Skin of body (tissue), 2 donors: ENCODE measurements around the gene GNAT2. TPM values are rescaled to one million over a fixed set of nuclear protein-coding genes. Genes with fewer than 3 reads are reported as not detected.
"Not testable (repeated sequence)": the region's sequence is repeated elsewhere in the genome, so short reads cannot be mapped to it uniquely, and the experiment has no call there.

ENCODE experiments used
- DNase-seq: peaks from one replicate; lab custom pipeline; 2025; lab: John Stamatoyannopoulos, UW
- total RNA-seq: library from RNA; depleted of rRNA; stranded (reverse); fragments of >200 nt; gene quantifications from one replicate; pipeline ENCODE4 v1.2.3, GENCODE V29; 2014

GNAT2 gene
- not detected for total RNA-seq

- DNase-seq, result peak; percentile 22
Observed at GRCh38 chr1:109619576-109620400, at the start of gene GNAT2, which contains the start of gene AMPD2. Gene GNAT2 (minus strand): TSS chr1:109619616. CDS start chr1:109612870, 6,746 bp downstream. Gene AMPD2 (plus strand): TSS chr1:109619837. CDS start chr1:109621176, 1,339 bp downstream.

GRCh38 chr1:109668123-109668775 is 48.8 kb upstream of the GNAT2 start:
- no peak for DNase-seq

DNA sequence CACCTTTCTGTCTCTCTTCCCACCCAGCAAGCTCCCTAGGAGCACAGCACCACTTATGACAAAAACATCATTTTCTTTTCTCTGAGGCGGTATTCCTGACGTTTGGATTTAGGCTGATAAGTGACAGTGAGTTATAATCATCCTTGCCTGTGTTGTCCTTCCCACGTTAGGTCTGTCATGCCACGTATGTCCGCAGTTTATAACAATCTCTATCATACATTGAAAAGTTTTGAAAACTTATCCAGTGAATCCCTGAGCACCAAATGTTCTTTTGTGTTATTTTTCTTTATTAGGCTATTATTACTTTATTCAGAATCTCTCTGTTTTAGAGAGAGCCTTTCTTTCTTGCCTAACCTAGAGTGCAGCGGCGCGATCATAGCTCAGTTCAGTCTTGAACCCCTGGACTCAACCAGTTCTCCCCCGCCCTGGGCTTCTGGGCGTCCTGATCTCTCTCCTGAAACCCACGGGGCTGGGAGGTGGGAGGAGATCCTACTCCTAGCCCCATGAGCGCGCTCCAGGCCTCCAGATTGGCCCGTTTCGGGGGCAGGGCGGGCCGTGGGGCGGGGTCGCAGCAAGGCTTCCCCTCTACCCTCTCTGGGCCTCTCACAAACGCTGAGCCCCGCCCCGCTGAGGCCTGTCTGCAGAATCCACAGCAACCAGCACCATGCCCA is 48.2 kb upstream of the GNAT2 start, which contains the start of gene GSTM2:
Gene GSTM2 (plus strand): TSS at position 606 of the 671 bp plus-strand sequence. CDS start 59 bp downstream, at position 665.
- DNase-seq, result peak; percentile 82

DNA sequence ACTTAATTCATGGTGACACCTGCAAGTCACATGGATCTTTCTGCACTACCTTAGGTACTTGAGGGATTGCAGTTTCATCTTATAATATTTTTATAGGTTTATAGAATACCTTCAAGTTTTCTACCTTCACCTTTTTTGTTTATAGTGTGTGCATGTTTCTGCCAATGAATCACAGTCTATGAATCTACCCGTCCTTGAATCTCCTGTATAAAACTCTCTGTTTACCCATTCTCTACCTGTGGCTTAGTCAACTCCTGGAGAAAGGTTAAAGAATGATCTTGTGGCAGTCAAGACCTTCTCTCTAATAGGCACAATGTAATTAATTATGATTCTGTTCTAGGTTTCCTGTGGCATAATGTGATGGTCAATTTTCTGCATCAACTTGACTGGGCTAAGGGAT is 45.3 kb upstream of the GNAT2 start:
- DNase-seq, result no peak

- DNase-seq, result no peak
Observed at GRCh38 chr1:109661391-109661790, 42.0 kb upstream of the GNAT2 start.

- not testable (repeated sequence) for DNase-seq
Observed at GRCh38 chr1:109660691-109661026, 41.2 kb upstream of the GNAT2 start.

- no peak for DNase-seq
Observed at GRCh38 chr1:109659997-109660690, 40.7 kb upstream of the GNAT2 start.

- no peak for DNase-seq
Observed at GRCh38 chr1:109659145-109659544, 39.7 kb upstream of the GNAT2 start.

GRCh38 chr1:109658533-109659042 is 39.2 kb upstream of the GNAT2 start:
- DNase-seq, result no peak

DNA sequence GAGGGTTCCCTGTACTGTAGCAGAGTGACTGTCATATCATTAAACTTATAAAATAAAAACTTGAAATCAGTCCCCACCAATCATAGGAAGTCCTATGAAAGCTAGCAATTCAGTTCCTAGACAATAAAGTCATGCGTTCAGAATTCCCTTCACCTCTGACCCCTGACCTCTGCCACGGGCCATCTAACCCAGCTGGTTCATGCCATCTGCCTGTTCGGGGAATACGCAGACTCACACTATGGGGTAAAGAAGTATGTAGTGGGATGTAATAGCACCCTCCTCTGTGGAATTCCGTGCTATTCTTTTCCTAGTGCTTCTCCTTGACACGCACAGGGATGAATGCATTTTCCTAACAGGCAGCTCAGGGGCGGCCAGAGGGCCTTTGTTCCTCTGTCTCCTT is 38.6 kb upstream of the GNAT2 start:
- DNase-seq, result no peak

DNA sequence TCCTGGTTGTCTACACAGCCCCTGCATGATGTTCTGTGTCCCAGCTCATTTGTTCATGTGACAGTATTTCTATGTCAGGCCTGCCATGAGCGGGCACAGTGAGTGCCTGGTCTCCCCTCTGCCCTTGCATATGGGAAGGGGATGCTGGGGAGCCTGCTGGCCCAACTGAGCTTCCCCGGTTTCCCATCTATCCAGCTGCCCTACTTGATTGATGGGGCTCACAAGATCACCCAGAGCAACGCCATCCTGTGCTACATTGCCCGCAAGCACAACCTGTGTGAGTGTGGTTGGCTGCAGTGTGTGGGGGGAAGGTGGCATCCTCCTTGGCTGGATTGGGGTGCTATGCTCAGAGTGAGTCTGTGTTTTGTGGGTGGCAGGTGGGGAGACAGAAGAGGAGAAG is 38.0 kb upstream of the GNAT2 start:
- no peak for DNase-seq

DNA sequence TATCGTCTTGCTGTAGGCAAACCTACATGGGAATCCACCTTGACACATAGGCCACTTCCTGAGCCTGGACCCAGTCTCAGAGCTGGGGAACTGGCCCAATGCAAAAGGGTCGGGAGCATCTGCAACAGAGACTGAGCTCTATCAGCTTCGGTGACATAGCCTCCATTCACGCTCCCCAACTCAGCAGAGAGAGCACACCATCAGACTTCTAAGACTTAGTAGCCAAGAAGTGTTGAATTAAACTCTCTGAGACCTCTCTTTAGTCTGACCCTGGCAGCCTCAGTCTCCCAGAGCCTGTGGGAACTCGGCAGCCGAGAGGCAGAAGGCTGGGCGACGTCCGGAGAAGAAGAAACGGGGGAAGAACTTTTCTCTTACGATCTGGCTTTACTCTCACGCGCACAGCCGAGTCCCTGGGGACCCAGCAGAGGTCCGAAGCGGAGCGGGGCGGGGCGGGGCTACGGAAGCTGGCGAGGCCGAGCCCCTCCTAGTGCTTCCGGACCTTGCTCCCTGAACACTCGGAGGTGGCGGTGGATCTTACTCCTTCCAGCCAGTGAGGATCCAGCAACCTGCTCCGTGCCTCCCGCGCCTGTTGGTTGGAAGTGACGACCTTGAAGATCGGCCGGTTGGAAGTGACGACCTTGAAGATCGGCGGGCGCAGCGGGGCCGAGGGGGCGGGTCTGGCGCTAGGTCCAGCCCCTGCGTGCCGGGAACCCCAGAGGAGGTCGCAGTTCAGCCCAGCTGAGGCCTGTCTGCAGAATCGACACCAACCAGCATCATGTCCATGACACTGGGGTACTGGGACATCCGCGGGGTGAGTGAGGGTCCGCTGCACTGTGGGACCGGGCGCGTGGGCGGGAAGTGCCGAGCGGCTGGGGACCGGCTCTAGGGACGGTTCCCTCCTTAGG is 36.5 kb upstream of the GNAT2 start, which contains the start of gene GSTM4:
Gene GSTM4 (plus strand): TSS at position 485 of the 905 bp plus-strand sequence. CDS start 291 bp downstream, at position 776.
- DNase-seq, result peak; percentile 46

DNA sequence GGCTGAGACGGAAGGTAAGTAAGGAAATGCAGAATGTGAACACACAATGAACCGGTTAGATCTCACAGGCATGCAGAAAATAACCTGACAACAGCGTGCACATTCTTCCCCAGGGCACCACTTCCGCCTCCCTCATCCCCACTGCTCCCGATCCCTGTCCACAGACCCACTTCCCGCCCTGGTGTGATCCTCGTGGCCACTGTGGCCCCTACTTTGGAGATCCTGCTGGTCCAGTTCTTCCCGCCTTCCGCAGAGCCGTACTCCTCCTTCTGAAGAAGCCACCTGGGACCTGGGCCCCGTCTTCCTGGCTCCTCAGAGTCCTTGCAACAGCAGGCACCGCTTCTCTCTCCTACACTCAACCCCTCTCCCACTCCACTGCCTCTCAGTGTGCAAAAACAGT is 35.1 kb upstream of the GNAT2 start:
- no peak for DNase-seq

DNA sequence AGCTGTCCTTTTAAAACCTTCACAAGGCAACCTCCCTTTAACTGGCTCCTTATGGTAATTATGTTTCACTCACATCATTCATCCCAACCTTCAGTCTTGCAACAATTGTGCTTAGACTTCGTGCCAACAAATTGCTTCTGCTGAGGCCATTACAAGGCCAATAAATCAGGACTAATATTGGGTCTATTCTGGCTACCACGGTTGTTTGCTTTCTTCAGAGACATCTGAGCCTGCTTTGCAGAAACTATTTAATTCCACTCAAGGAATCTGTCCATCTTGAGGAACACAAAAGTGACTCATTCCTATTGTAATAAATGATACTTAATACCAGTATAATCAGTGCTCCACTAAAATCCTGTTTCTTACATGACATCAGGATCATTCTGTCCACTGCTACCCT is 33.9 kb upstream of the GNAT2 start:
- DNase-seq, result no peak

DNA sequence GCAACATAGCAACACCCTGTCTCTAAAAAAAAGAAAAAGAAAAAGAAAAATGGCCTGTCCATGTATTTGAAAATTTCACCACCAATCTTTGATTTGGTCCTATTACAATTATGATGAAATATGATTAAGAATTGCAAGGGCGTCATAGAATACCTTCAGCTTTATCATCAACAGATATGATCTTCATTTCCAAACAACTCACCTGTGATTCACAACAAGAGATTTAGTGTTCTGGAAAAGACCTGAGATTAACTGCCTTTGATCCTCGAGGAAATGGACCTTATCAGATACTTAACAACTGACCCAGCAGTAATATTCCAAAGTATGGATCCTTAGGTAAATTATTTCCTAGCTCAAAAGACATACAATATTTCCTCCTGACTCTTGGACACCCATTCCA is 33.0 kb upstream of the GNAT2 start:
- no peak for DNase-seq

- DNase-seq, result no peak
Observed at GRCh38 chr1:109650609-109651008, 31.2 kb upstream of the GNAT2 start.

DNA sequence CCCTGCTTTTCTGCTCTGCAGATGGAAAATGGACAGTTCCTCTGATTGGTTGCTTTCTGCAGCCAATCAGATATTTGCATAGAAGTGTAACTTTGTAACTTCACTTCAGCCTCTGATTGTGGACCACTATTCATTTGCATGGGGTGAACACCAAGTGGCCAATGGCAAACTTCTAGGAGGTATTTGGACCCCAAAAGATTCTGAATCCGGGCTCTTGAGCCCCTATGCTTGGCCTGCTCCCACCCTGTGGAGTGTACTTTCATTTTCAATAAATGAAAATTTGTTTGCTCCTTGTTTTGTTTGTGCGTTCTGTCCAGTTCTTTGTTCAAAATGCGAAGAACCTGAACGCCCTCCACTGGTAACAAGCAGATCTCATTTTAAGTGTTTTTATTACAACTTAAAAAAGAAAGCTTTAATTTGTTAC is 30.1 kb upstream of the GNAT2 start:
- peak; percentile 57 for DNase-seq

GRCh38 chr1:109644670-109645069 is 25.3 kb upstream of the GNAT2 start:
- no peak for DNase-seq

- peak; percentile 14 for DNase-seq
Observed at GRCh38 chr1:109643385-109644230, 24.2 kb upstream of the GNAT2 start.
